ENCODE data around the gene BATF3.
A peak's percentile ranks its signal among the peaks of the same experiment; 100 is the strongest.
"Not testable (repeated sequence)": the region's sequence is repeated elsewhere in the genome, so short reads cannot be mapped to it uniquely, and the experiment has no call there.

BATF3 gene, protein sequence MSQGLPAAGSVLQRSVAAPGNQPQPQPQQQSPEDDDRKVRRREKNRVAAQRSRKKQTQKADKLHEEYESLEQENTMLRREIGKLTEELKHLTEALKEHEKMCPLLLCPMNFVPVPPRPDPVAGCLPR

GRCh38 chr1:212699625-212700222, at the start of gene BATF3:
TSS of gene BATF3 (minus strand) at chr1:212699840. CDS start at chr1:212699762, 78 bp downstream.
- no peak for DNase-seq

DNA sequence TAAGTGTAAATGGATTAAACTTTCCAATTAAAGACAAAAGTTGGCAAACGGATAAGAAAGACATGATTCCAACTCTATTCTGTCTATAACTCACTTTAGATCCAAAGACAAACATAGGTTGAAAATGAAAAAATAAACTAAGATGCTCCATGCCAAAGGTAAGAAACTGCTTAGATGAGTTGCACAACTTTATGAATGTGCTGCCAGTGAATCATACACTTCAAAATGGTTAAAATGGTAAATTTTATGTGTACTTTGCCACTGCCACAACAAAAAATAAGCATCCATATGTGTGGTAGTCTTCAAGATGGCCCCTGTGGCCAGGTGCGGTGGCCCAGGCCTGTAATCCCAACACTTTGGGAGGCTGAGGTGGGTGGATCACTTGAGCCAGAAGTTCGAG, 46.9 kb upstream of the BATF3 start:
- DNase-seq, result no peak

GRCh38 chr1:212745303-212745702, 45.7 kb upstream of the BATF3 start:
- no peak for DNase-seq

- no peak for DNase-seq
Observed at GRCh38 chr1:212743901-212744475, 44.3 kb upstream of the BATF3 start.

GRCh38 chr1:212738330-212738729, 38.7 kb upstream of the BATF3 start:
- DNase-seq, result no peak

- no peak for DNase-seq
Observed at GRCh38 chr1:212737559-212737958, 37.9 kb upstream of the BATF3 start.

DNA sequence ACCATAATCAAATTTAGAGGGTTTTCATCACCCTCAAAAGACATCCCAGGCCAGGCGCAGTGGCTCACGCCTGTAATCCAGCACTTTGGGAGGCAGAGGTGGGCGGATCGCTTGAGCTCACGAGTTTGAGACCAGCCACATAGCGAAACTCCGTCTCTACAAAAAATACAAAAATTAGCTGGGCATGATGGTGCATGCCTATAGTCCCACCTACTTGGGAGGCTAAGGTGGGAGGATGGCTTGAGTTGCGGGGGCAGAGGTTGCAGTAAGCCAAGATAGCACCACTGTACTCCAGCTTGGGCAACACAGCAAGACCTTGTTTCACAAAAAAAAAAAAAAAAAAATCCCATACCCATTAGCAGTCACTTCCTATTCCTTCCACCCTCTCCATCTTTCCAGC, 33.5 kb upstream of the BATF3 start:
- no peak for DNase-seq

DNA sequence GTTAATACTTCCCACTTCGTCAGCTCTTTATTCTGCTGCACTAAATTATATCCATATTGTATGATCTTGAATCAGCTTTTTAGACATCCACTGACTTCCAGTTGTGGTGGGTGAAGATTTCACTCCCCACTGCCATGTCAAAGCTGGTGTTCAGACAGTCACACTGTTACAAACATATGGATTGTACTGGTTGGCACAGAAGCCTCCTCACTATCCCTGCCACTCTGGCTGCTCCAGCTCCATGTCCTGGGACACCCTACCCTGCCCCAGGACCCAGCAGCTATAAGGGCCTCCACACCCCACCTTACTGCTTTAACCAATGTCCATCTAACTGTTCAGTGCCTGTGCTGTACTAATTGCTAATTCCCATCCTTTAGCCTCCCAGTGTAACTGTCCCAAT, 32.0 kb upstream of the BATF3 start:
- DNase-seq, result no peak

- no peak for DNase-seq
Observed at GRCh38 chr1:212728606-212729005, 29.0 kb upstream of the BATF3 start.

GRCh38 chr1:212727386-212728181, 27.9 kb upstream of the BATF3 start:
- no peak for DNase-seq

- DNase-seq, result not testable (repeated sequence)
Observed at GRCh38 chr1:212724679-212725078, 25.0 kb upstream of the BATF3 start.

- DNase-seq, result no peak
Observed at GRCh38 chr1:212722270-212722957, 22.8 kb upstream of the BATF3 start.

GRCh38 chr1:212721388-212722247, 22.0 kb upstream of the BATF3 start:
- DNase-seq, result no peak

DNA sequence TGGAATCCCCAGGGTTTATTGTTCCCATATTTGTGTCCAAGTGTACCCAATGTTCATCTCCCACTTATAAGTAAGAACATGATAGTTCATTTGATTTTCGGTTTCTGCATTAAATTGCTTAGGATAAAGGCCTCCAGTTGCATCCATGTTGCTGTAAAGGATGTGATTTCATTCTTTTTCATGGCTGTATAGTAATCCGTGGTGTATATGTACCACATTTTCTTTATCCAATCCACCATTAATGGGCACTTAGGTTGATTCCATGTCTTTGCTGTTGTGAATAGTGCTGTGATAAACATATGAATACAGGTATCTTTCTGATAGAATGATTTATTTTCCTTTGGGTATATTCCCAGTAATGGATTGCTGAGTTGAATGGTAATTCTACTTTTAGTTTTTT, 20.0 kb upstream of the BATF3 start:
- no peak for DNase-seq

DNA sequence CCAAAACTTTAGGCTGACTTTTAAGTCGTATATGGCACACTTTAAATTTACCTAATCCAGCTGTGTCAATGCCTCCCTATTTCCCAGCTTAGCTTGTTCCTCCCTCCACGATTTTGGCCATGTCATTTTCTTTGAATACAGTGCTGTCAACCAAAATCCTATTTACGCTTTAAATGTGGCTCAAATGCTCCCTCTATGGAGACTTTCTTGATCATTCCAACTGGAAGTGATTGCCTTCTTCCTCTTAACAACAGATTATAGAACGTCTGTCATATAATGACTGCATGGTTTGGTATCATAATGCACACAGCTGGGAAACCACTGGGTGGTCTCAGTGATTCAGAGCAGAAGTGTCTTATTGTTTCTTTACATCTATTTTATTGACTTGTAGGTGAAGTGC, 18.9 kb upstream of the BATF3 start:
- no peak for DNase-seq

GRCh38 chr1:212716161-212716560, 16.5 kb upstream of the BATF3 start:
- DNase-seq, result no peak

DNA sequence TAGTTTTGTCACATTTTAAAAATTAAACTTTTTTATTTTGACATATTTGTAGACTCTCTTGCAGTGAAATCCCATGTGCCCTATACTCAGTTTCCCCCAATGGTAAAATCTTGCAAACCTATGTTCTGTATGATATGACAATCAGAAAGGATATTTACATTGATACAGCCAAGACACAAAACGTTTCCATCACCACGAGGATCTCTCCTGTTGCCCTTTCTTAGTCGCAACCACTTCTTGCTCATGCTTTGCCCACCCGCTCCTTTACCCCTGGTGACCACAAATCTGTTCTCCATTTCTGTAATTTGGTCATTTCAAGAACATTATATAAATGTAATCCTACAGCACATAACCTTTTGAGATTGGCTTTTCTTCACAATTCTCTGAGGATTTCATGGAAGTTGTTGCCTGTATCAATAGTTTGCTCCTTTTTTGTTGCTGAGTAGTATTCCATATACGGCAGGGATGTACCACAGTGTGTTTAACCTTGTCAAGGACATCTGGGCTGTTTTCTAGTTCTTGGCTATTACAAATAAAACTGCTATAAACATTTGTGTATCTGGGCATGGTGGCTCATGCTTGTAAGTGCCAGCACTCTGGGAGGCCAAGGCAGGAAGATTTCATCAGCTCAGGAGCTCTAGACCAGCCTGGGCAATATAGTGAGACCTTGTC, 14.0 kb upstream of the BATF3 start:
- DNase-seq, result no peak

- DNase-seq, result peak; percentile 69
Observed at GRCh38 chr1:212712451-212713303, 13.0 kb upstream of the BATF3 start.

GRCh38 chr1:212711974-212712373, 12.3 kb upstream of the BATF3 start:
- not testable (repeated sequence) for DNase-seq

- no peak for DNase-seq
Observed at GRCh38 chr1:212710566-212710965, 10.9 kb upstream of the BATF3 start.
